ENCODE results near the gene HOXB1.

Gene HOXB1

DNA sequence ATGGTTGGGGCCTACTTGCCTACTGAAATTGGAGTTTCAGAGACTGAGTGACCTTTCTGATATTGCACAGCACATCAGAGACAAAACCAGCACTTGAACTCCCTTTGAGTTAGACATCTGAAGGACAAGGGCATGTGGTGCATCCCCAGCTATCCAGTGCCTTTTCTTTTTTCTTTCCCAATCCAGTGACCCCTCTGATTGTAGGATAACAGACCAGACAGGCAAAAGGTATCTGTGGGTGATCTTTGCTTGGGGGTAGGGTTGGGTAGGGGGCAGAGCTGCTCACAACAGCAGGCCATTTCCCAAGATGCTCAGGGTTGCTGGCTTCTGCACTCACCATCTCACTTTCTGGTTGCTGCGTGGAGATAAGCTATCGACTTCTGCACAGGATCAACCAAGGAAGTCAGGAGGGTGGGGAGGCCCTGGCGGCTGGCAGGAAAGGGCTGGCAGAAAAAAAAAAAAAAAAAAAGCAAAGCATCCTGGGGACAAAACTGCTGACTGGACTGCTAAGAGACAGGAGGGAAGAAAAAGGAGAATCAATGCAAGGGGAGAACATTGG, 42.2 kb downstream of the HOXB1 start:
- Histone ChIP-seq H3K79me2 (ENCODE audit: insufficient read depth, low read length) (no peaks in the 10 kb centered on the region), H3K4me3 (ENCODE audit: low read depth in 1 of 2, low read length in 2 of 2) (no peak overlapping the region), H3K9me3 (ENCODE audit: insufficient read depth, low read length, severe bottlenecking) (no peaks in the 10 kb centered on the region), H3K27me3 (ENCODE audit: insufficient read depth, low read length, poor library complexity) (peaks cover 28% of the 10 kb centered on the region), H3K4me1 (ENCODE audit: insufficient read depth, low read length) (no peaks in the 10 kb centered on the region), H3K36me3 (ENCODE audit: insufficient read depth, low read length) (no peaks in the 10 kb centered on the region), H4K20me1 (ENCODE audit: insufficient read depth, low read length) (peaks cover 6% of the 10 kb centered on the region; the same call in 1 of the 2 replicates), H3K27ac (ENCODE audit: low read length) (no peak overlapping the region), H3K4me2 (ENCODE audit: insufficient read depth, low read length) (no peak overlapping the region), H3K9ac (ENCODE audit: low read depth, low read length) (no peak overlapping the region), H2AFZ (ENCODE audit: low read depth, low read length) (no peak overlapping the region)
- TF ChIP-seq, protein P1, sequence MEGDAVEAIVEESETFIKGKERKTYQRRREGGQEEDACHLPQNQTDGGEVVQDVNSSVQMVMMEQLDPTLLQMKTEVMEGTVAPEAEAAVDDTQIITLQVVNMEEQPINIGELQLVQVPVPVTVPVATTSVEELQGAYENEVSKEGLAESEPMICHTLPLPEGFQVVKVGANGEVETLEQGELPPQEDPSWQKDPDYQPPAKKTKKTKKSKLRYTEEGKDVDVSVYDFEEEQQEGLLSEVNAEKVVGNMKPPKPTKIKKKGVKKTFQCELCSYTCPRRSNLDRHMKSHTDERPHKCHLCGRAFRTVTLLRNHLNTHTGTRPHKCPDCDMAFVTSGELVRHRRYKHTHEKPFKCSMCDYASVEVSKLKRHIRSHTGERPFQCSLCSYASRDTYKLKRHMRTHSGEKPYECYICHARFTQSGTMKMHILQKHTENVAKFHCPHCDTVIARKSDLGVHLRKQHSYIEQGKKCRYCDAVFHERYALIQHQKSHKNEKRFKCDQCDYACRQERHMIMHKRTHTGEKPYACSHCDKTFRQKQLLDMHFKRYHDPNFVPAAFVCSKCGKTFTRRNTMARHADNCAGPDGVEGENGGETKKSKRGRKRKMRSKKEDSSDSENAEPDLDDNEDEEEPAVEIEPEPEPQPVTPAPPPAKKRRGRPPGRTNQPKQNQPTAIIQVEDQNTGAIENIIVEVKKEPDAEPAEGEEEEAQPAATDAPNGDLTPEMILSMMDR (IDR thresholded peaks at IDR 0.05; ENCODE audit: borderline replicate concordance, extremely low read depth, low read length, poor library complexity, severe bottlenecking), result no peak
- TF ChIP-seq EZH2 (IDR thresholded peaks at IDR 0.05; ENCODE audit: borderline replicate concordance, low read depth, low read length, severe bottlenecking), result no peak
- no peak for ATAC-seq (ENCODE audit: insufficient read depth, low read depth)
- DNase-seq, result no peak

DNA sequence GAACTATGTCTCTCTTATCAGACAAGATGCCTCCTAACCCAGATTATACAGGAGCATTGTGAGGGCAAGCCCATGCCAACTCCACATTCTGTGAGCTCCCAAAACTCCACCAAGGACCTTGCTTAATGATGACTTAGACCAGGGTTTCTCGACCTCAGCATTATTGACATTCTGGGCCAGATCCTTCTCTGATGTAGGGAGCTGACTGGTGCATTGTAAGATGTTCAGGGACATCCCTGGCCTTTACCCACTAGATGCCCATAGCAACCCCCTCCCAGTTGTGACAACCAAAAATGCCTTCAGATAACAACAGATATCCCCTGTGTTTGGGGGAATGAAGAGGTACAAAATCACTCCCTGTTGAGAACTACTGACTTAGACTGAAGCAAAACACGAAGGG, 43.6 kb downstream of the HOXB1 start:
- Histone ChIP-seq H4K20me1 (ENCODE audit: insufficient read depth, low read length) (0 out of 2 replicates have a peak, but pooled peaks cover 6% of the 10 kb centered on the region), H2AFZ (ENCODE audit: low read depth, low read length) (no peak overlapping the region), H3K4me2 (ENCODE audit: insufficient read depth, low read length) (no peak overlapping the region), H3K27ac (ENCODE audit: low read length) (no peak overlapping the region), H3K9me3 (ENCODE audit: insufficient read depth, low read length, severe bottlenecking) (no peaks in the 10 kb centered on the region), H3K9ac (ENCODE audit: low read depth, low read length) (no peak overlapping the region), H3K4me1 (ENCODE audit: insufficient read depth, low read length) (peaks cover 5% of the 10 kb centered on the region; the same call in 1 of the 2 replicates), H3K4me3 (ENCODE audit: low read depth in 1 of 2, low read length in 2 of 2) (no peak overlapping the region), H3K27me3 (ENCODE audit: insufficient read depth, low read length, poor library complexity) (peaks cover 33% of the 10 kb centered on the region), H3K36me3 (ENCODE audit: insufficient read depth, low read length) (no peaks in the 10 kb centered on the region), H3K79me2 (ENCODE audit: insufficient read depth, low read length) (no peaks in the 10 kb centered on the region)
- TF ChIP-seq EZH2 (IDR thresholded peaks at IDR 0.05; ENCODE audit: borderline replicate concordance, low read depth, low read length, severe bottlenecking), result no peak
- TF ChIP-seq, protein P1 (IDR thresholded peaks at IDR 0.05; ENCODE audit: borderline replicate concordance, extremely low read depth, low read length, poor library complexity, severe bottlenecking), result no peak
- DNase-seq (no peak), ATAC-seq (ENCODE audit: insufficient read depth, low read depth) (no peak)

DNA sequence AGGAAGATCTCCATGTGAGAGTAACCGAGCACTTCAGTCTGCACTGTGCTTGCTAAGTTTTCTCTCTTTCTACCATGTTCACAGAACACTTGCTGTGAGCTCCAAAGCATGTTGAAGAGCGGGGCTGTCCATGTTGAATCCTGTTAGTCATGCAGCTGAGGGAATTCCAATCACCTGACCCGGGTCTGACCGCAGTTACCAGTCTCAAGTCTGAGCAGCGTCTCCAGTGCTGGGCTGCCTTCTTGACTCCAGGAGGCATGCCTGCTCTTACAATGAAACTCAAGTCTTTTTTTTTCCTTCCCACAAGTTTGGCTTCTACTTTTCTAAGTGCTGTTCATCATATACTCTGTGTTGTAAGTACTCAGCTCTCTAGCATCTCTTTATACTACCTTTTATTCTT, 44.3 kb downstream of the HOXB1 start:
- no peaks in the 10 kb centered on the region for H3K79me2 ChIP-seq (ENCODE audit: insufficient read depth, low read length)
- no peak overlapping the region for H3K9ac ChIP-seq (ENCODE audit: low read depth, low read length)
- H3K4me2 ChIP-seq (ENCODE audit: insufficient read depth, low read length), result no peak overlapping the region
- H3K4me3 ChIP-seq (ENCODE audit: low read depth in 1 of 2, low read length in 2 of 2), result no peak overlapping the region
- DNase-seq (no peak), ATAC-seq (ENCODE audit: insufficient read depth, low read depth) (no peak)
- H3K4me1 ChIP-seq (ENCODE audit: insufficient read depth, low read length), result peaks cover 5% of the 10 kb centered on the region; the same call in 1 of the 2 replicates
- H3K27me3 ChIP-seq (ENCODE audit: insufficient read depth, low read length, poor library complexity), result peaks cover 33% of the 10 kb centered on the region
- TF ChIP-seq, protein P1 (IDR thresholded peaks at IDR 0.05; ENCODE audit: borderline replicate concordance, extremely low read depth, low read length, poor library complexity, severe bottlenecking), result no peak
- TF ChIP-seq EZH2 (IDR thresholded peaks at IDR 0.05; ENCODE audit: borderline replicate concordance, low read depth, low read length, severe bottlenecking), result no peak
- 0 out of 2 replicates have a peak, but pooled peaks cover 6% of the 10 kb centered on the region for H4K20me1 ChIP-seq (ENCODE audit: insufficient read depth, low read length)
- no peaks in the 10 kb centered on the region for H3K36me3 ChIP-seq (ENCODE audit: insufficient read depth, low read length)
- H3K9me3 ChIP-seq (ENCODE audit: insufficient read depth, low read length, severe bottlenecking), result no peaks in the 10 kb centered on the region
- H3K27ac ChIP-seq (ENCODE audit: low read length), result no peak overlapping the region
- H2AFZ ChIP-seq (ENCODE audit: low read depth, low read length), result no peak overlapping the region

Measured in DND-41 (cell line).